ENCODE measurements around the gene SFN. TPM values are rescaled to one million over a fixed set of nuclear protein-coding genes. Genes with fewer than 3 reads are reported as not detected.
A peak's percentile ranks its signal among the peaks of the same experiment; 100 is the strongest.
"Not testable (repeated sequence)": the region's sequence is repeated elsewhere in the genome, so short reads cannot be mapped to it uniquely, and the experiment has no call there.

The SFN gene
- total RNA-seq, 1 experiment from 2014 or later, result 74.5 TPM

GRCh38 chr1:26838474-26839338 lies 24.2 kb upstream of the SFN start:
- DNase-seq, result no peak
- Mint-ChIP-seq H3K4me1 (ENCODE audit: low read depth, unreplicated experiment) (no peaks in the 10 kb centered on the region), H3K27ac (ENCODE audit: unreplicated experiment) (no peak overlapping the region), H3K4me3 (ENCODE audit: low read depth, unreplicated experiment) (no peak overlapping the region), H3K9me3 (ENCODE audit: low read depth, unreplicated experiment) (no peaks in the 10 kb centered on the region), H3K27me3 (ENCODE audit: unreplicated experiment) (no peaks in the 10 kb centered on the region), H3K36me3 (ENCODE audit: insufficient read depth, unreplicated experiment) (peaks cover 14% of the 10 kb centered on the region)
- CTCF ChIA-PET, result no interaction called here
- TF ChIP-seq CTCF (IDR thresholded peaks at IDR 0.05; ENCODE audit: unreplicated experiment), result no peak
- no TSS peak for BruUV-seq (replicated peaks)
- intact Hi-C loops (cut with micrococcal nuclease; ENCODE audit: unreplicated experiment), result no loop called here

GRCh38 chr1:26839339-26839722 lies 23.6 kb upstream of the SFN start:
- Mint-ChIP-seq H3K36me3 (ENCODE audit: insufficient read depth, unreplicated experiment) (peaks cover 14% of the 10 kb centered on the region), H3K27me3 (ENCODE audit: unreplicated experiment) (no peaks in the 10 kb centered on the region), H3K27ac (ENCODE audit: unreplicated experiment) (no peak overlapping the region), H3K4me3 (ENCODE audit: low read depth, unreplicated experiment) (no peak overlapping the region), H3K9me3 (ENCODE audit: low read depth, unreplicated experiment) (no peaks in the 10 kb centered on the region), H3K4me1 (ENCODE audit: low read depth, unreplicated experiment) (no peaks in the 10 kb centered on the region)
- BruUV-seq (replicated peaks), result no TSS peak
- intact Hi-C loops (cut with micrococcal nuclease; ENCODE audit: unreplicated experiment), result no loop called here
- DNase-seq, result no peak
- CTCF ChIA-PET, result no interaction called here
- no peak for TF ChIP-seq CTCF (IDR thresholded peaks at IDR 0.05; ENCODE audit: unreplicated experiment)

- Mint-ChIP-seq H3K27me3 (ENCODE audit: unreplicated experiment) (no peaks in the 10 kb centered on the region), H3K9me3 (ENCODE audit: low read depth, unreplicated experiment) (no peaks in the 10 kb centered on the region), H3K36me3 (ENCODE audit: insufficient read depth, unreplicated experiment) (peaks cover 10% of the 10 kb centered on the region), H3K4me3 (ENCODE audit: low read depth, unreplicated experiment) (no peak overlapping the region), H3K4me1 (ENCODE audit: low read depth, unreplicated experiment) (no peaks in the 10 kb centered on the region), H3K27ac (ENCODE audit: unreplicated experiment) (no peak overlapping the region)
- no peak for DNase-seq
- no TSS peak for BruUV-seq (replicated peaks)
- intact Hi-C loops (cut with micrococcal nuclease; ENCODE audit: unreplicated experiment), result no loop called here
- no peak for TF ChIP-seq CTCF (IDR thresholded peaks at IDR 0.05; ENCODE audit: unreplicated experiment)
- CTCF ChIA-PET, result no interaction called here
Measured at GRCh38 chr1:26839779-26840178, 23.2 kb upstream of the SFN start.

- H3K36me3 Mint-ChIP-seq (ENCODE audit: insufficient read depth, unreplicated experiment), result peaks cover 8% of the 10 kb centered on the region
- no peak overlapping the region for H3K4me3 Mint-ChIP-seq (ENCODE audit: low read depth, unreplicated experiment)
- DNase-seq, result no peak
- TF ChIP-seq CTCF (IDR thresholded peaks at IDR 0.05; ENCODE audit: unreplicated experiment), result no peak
- intact Hi-C loops (cut with micrococcal nuclease; ENCODE audit: unreplicated experiment), result no loop called here
- BruUV-seq (replicated peaks), result no TSS peak
- CTCF ChIA-PET, result no interaction called here
- peaks cover 21% of the 10 kb centered on the region for H3K4me1 Mint-ChIP-seq (ENCODE audit: low read depth, unreplicated experiment)
- H3K27ac Mint-ChIP-seq (ENCODE audit: unreplicated experiment), result no peak overlapping the region
- H3K9me3 Mint-ChIP-seq (ENCODE audit: low read depth, unreplicated experiment), result no peaks in the 10 kb centered on the region
- H3K27me3 Mint-ChIP-seq (ENCODE audit: unreplicated experiment), result no peaks in the 10 kb centered on the region
Measured at GRCh38 chr1:26844424-26845196, 18.3 kb upstream of the SFN start.

- CTCF ChIA-PET, result interaction anchor here (0.6 kb wide), 1 partner anchor 246 kb away, joined by 5 read pairs; no protein-coding TSS in a partner anchor
- H3K27me3 Mint-ChIP-seq (ENCODE audit: unreplicated experiment); H3K4me3 Mint-ChIP-seq (ENCODE audit: low read depth, unreplicated experiment); H3K9me3 Mint-ChIP-seq (ENCODE audit: low read depth, unreplicated experiment); intact Hi-C loops (cut with micrococcal nuclease; ENCODE audit: unreplicated experiment); DNase-seq; BruUV-seq (replicated peaks); H3K36me3 Mint-ChIP-seq (ENCODE audit: insufficient read depth, unreplicated experiment): not testable (repeated sequence)
- Mint-ChIP-seq H3K4me1 (ENCODE audit: low read depth, unreplicated experiment) (peaks cover 27% of the 10 kb centered on the region), H3K27ac (ENCODE audit: unreplicated experiment) (peak overlapping the region; percentile 25)
Measured at GRCh38 chr1:26847826-26848225, 15.1 kb upstream of the SFN start.
